IMR-90 (cell line): ENCODE measurements around the gene POU2F1. TPM values are rescaled to one million over a fixed set of nuclear protein-coding genes. Genes with fewer than 3 reads are reported as not detected.

Source experiments
- ATAC-seq: fragments of 200-7000 bp; cut with Tn5 transposase; 2 replicates; pipeline ENCODE4 v1.9.1; 2020; ENCODE audit warnings: low read depth, mild to moderate bottlenecking, moderate library complexity
- BruUV-seq: library from RNA; stranded (reverse); fragments of 400-500 nt; replicated peaks from 2 replicates; lab custom pipeline; 2021; lab: Mats Ljungman, UMichigan
- CTCF ChIA-PET: fragments of 300-600 bp; formaldehyde crosslinking; extraction: SDS; loops from one replicate; lab custom pipeline; 2021; ENCODE audit warnings: antibody characterized with exemption; lab: Yijun Ruan, JAX
- POLR2A ChIA-PET: fragments of 300-600 bp; sonication (Branson Sonifier 250); formaldehyde crosslinking; loops from one replicate; lab custom pipeline; 2022; ENCODE audit warnings: antibody characterized with exemption; ENCODE audit not compliant: unreplicated experiment; lab: Charles Lee
- DNase-seq: peaks from one replicate; pipeline ENCODE4 v3.0.0; 2013
- H2AFZ ChIP-seq: replicated peaks from 2 replicates; pipeline ENCODE3; 2013; ENCODE audit warnings: low read length, mild to moderate bottlenecking; ENCODE audit not compliant: poor library complexity
- H2AK5ac ChIP-seq: 2 replicates; pipeline ENCODE4 v1.6.1; 2013; ENCODE audit warnings: low read depth, low read length, inconsistent platforms
- H2AK9ac ChIP-seq: replicated peaks from 2 replicates; pipeline ENCODE3; 2013; ENCODE audit warnings: mild to moderate bottlenecking, low read depth, low read length, moderate library complexity; ENCODE audit not compliant: poor library complexity
- H2BK120ac ChIP-seq: 2 replicates; pipeline ENCODE4 v1.6.1; 2013; ENCODE audit warnings: low read depth, low read length, inconsistent platforms
- H2BK15ac ChIP-seq: 3 replicates; pipeline ENCODE4 v1.6.1; 2013; ENCODE audit warnings: low read depth, low read length, inconsistent platforms
- H2BK20ac ChIP-seq: 2 replicates; pipeline ENCODE4 v1.6.1; 2013; ENCODE audit warnings: low read depth, mild to moderate bottlenecking, inconsistent platforms, low read length, moderate library complexity
- H2BK5ac ChIP-seq: 2 replicates; pipeline ENCODE4 v1.6.1; 2013; ENCODE audit warnings: mild to moderate bottlenecking, low read depth, low read length, inconsistent platforms; ENCODE audit not compliant: poor library complexity, severe bottlenecking
- H3K14ac ChIP-seq: replicated peaks from 2 replicates; pipeline ENCODE4 v1.6.1; 2013; ENCODE audit warnings: low read depth, low read length, inconsistent platforms
- H3K18ac ChIP-seq: 2 replicates; pipeline ENCODE4 v1.6.1; 2013; ENCODE audit warnings: low read depth, low read length, control low read depth
- H3K23ac ChIP-seq: 2 replicates; pipeline ENCODE4 v1.6.1; 2013; ENCODE audit warnings: low read depth, low read length, inconsistent platforms
- H3K27ac ChIP-seq: 2 replicates; pipeline ENCODE4 v1.5.1; 2013; ENCODE audit warnings: mild to moderate bottlenecking, control low read depth, low read length; ENCODE audit not compliant: insufficient read depth
- H3K27me3 ChIP-seq: 2 replicates; pipeline ENCODE4 v1.6.1; 2013; ENCODE audit warnings: low read length; ENCODE audit not compliant: control insufficient read depth, insufficient read depth
- H3K36me3 ChIP-seq: 2 replicates; pipeline ENCODE4 v1.6.1; 2013; ENCODE audit warnings: low read length, mixed read lengths; ENCODE audit not compliant: control insufficient read depth, insufficient read depth
- H3K4ac ChIP-seq: 2 replicates; pipeline ENCODE4 v1.6.1; 2013; ENCODE audit warnings: low read depth, low read length, inconsistent platforms
- H3K4me1 ChIP-seq: 2 replicates; pipeline ENCODE4 v1.6.1; 2013; ENCODE audit warnings: low read length, mixed read lengths; ENCODE audit not compliant: control insufficient read depth, insufficient read depth
- H3K4me2 ChIP-seq: 2 replicates; pipeline ENCODE4 v1.6.1; 2013; ENCODE audit warnings: low read depth, mild to moderate bottlenecking, control low read depth, low read length, moderate library complexity
- H3K4me3 ChIP-seq: 2 replicates; pipeline ENCODE4 v1.5.1; 2013; ENCODE audit warnings: low read depth, mild to moderate bottlenecking, control low read depth, low read length, moderate library complexity; ENCODE audit not compliant: insufficient read depth
- H3K56ac ChIP-seq: 2 replicates; pipeline ENCODE4 v1.6.1; 2013; ENCODE audit warnings: low read length, inconsistent platforms; ENCODE audit not compliant: insufficient read depth; ENCODE audit errors: extremely low read depth
- H3K79me1 ChIP-seq, 2 experiments: 2 replicates each; pipeline ENCODE4 v1.6.1; 2013; ENCODE audit warnings: low read length in 2 of 2, inconsistent platforms in 1 of 2, low read depth in 1 of 2
- H3K9ac ChIP-seq: 2 replicates; pipeline ENCODE4 v1.6.1; 2013; ENCODE audit warnings: low read depth, low read length, control low read depth
- H3K9me1 ChIP-seq: 2 replicates; pipeline ENCODE4 v1.6.1; 2013; ENCODE audit warnings: low read length, inconsistent platforms; ENCODE audit not compliant: insufficient read depth
- H3K9me3 ChIP-seq: 2 replicates; pipeline ENCODE4 v1.6.1; 2013; ENCODE audit warnings: low read length; ENCODE audit not compliant: control insufficient read depth, insufficient read depth
- H4K20me1 ChIP-seq: 2 replicates; pipeline ENCODE4 v1.6.1; 2013; ENCODE audit warnings: low read length, inconsistent platforms; ENCODE audit not compliant: insufficient read depth
- H4K5ac ChIP-seq: 2 replicates; pipeline ENCODE4 v1.6.1; 2013; ENCODE audit warnings: mild to moderate bottlenecking, low read depth, low read length, control low read depth
- H4K8ac ChIP-seq, 2 experiments: 2 replicates each; pipeline ENCODE4 v1.6.1; 2013; ENCODE audit warnings: low read depth in 2 of 2, low read length in 2 of 2, control low read depth in 1 of 2, inconsistent platforms in 1 of 2
- H4K91ac ChIP-seq: 2 replicates; pipeline ENCODE4 v1.6.1; 2013; ENCODE audit warnings: low read depth, low read length, inconsistent platforms; ENCODE audit not compliant: insufficient read depth
- CEBPB ChIP-seq: IDR thresholded peaks from 2 replicates; pipeline ENCODE4 v1.6.1; 2012; ENCODE audit warnings: low read depth, low read length, improper control_type of control experiment
- CHD1 ChIP-seq: IDR thresholded peaks from 2 replicates; pipeline ENCODE4 v1.6.1; 2012; ENCODE audit warnings: low read depth, low read length, improper control_type of control experiment
- CTCF ChIP-seq: conservative IDR thresholded peaks from 2 replicates; pipeline ENCODE4 v1.5.1; 2012; ENCODE audit warnings: mild to moderate bottlenecking, low read depth, low read length, improper control_type of control experiment
- ELK1 ChIP-seq: fragments of 150-350 bp; IDR thresholded peaks from 2 replicates; pipeline ENCODE4 v1.6.1; 2016; ENCODE audit warnings: low read depth, mild to moderate bottlenecking, low read length, moderate library complexity, borderline replicate concordance
- FOS ChIP-seq: fragments of 150-350 bp; IDR thresholded peaks from 2 replicates; pipeline ENCODE4 v1.6.1; 2016; ENCODE audit warnings: low read depth, low read length
- MAFK ChIP-seq: IDR thresholded peaks from 2 replicates; pipeline ENCODE4 v1.6.1; 2012; ENCODE audit warnings: low read depth, low read length, improper control_type of control experiment
- NFE2L2 ChIP-seq: fragments of 150-350 bp; IDR thresholded peaks from 2 replicates; pipeline ENCODE4 v1.6.1; 2016; ENCODE audit warnings: low read depth, mild to moderate bottlenecking, low read length
- POLR2A ChIP-seq: IDR thresholded peaks from 2 replicates; pipeline ENCODE4 v1.6.1; 2012; ENCODE audit warnings: mild to moderate bottlenecking, low read depth, low read length
- RCOR1 ChIP-seq: IDR thresholded peaks from 2 replicates; pipeline ENCODE4 v1.6.1; 2012; ENCODE audit warnings: mild to moderate bottlenecking, low read length, improper control_type of control experiment; ENCODE audit not compliant: insufficient replicate concordance
- RFX5 ChIP-seq: IDR thresholded peaks from 2 replicates; pipeline ENCODE4 v1.8.0; 2012; ENCODE audit warnings: low read depth, mild to moderate bottlenecking, low read length, moderate library complexity
- SMC3 ChIP-seq: fragments of 150-350 bp; IDR thresholded peaks from 2 replicates; pipeline ENCODE4 v1.6.1; 2016; ENCODE audit warnings: low read depth, mild to moderate bottlenecking, antibody characterized with exemption, low read length, moderate library complexity
- USF2 ChIP-seq: fragments of 150-350 bp; IDR thresholded peaks from 2 replicates; pipeline ENCODE4 v1.6.1; 2017; ENCODE audit warnings: mild to moderate bottlenecking, antibody characterized with exemption, low read length, low read depth
- WGBS, 2 experiments: methylation state at CpG; one replicate each; pipeline versions ENCODE4 v1.1.5 to v1.1.7; 2013; ENCODE audit warnings: missing lambda C conversion rate in 2 of 2; ENCODE audit not compliant: insufficient read length in 1 of 2; ENCODE audit errors: extremely low coverage in 2 of 2; 5-methylcytosine and 5-hydroxymethylcytosine counted together
- dilution Hi-C: fragments of 300-500 bp; cut with HindIII; formaldehyde crosslinking; loops from one replicate; pipeline ENCODE4 v1.14.3; 2018; ENCODE audit warnings: low sequenced_read_pairs; ENCODE audit not compliant: unreplicated experiment
- in situ Hi-C: fragments of 300-500 bp; cut with MboI; formaldehyde crosslinking; loops from 3 replicates; pipeline ENCODE4 v1.14.3; 2019; ENCODE audit warnings: low sequenced_read_pairs, inconsistent platforms, mixed read lengths
- intact Hi-C: fragments of 100-400 bp; cut with micrococcal nuclease; formaldehyde crosslinking; loops from 2 replicates; pipeline ENCODE4 v1.10.0; 2022
- polyA plus RNA-seq, 3 experiments: library from polyadenylated mRNA; depleted of rRNA; stranded (reverse); fragments of >200 nt; gene quantifications; 2 replicates each; pipeline ENCODE4 v1.2.3, GENCODE V29; 2012; ENCODE audit warnings: low replicate concordance in 1 of 3
- total RNA-seq: library from RNA; depleted of rRNA; stranded (reverse); fragments of >200 nt; gene quantifications from 2 replicates; pipeline ENCODE4 v1.2.3, GENCODE V29; 2012

Gene POU2F1
- total and polyA plus RNA-seq, 2 of the 4 experiments (the other 2 are of a cell fraction) = 1.2 to 3.4 TPM

- H3K4me1 ChIP-seq = no peaks in the 10 kb centered on the region
- intact Hi-C loops (no loop called here), dilution Hi-C loops (loop anchor here (25.0 kb wide), 1 partner anchor 172 kb away; no protein-coding TSS in a partner anchor), in situ Hi-C loops (no loop called here)
- TF ChIP-seq RFX5 = no peak
- TF ChIP-seq POLR2A = no peak
- no peak for TF ChIP-seq USF2
- TF ChIP-seq ELK1 = no peak
- no peak for TF ChIP-seq MAFK
- no peak for TF ChIP-seq CEBPB
- TF ChIP-seq RCOR1 = no peak
- no peak for TF ChIP-seq CTCF
- TF ChIP-seq NFE2L2 = no peak
- no peak for TF ChIP-seq CHD1
- TF ChIP-seq SMC3 = no peak
- TF ChIP-seq FOS = no peak
- no peaks in the 10 kb centered on the region for H3K36me3 ChIP-seq
- H3K4me3 ChIP-seq = no peak overlapping the region
- no peaks in the 10 kb centered on the region for H3K79me1 ChIP-seq
- no peak overlapping the region for H3K23ac ChIP-seq
- no peaks in the 10 kb centered on the region for H3K9me3 ChIP-seq
- no peak overlapping the region for H3K14ac ChIP-seq
- H3K4me2 ChIP-seq = no peak overlapping the region
- no peak overlapping the region for H4K5ac ChIP-seq
- peaks cover 10% of the 10 kb centered on the region; the same call in 1 of the 2 replicates for H3K27me3 ChIP-seq
- BruUV-seq = no TSS peak
- no peak overlapping the region for H3K9ac ChIP-seq
- H2AK9ac ChIP-seq = no peak overlapping the region
- no peak overlapping the region for H2AFZ ChIP-seq
- POLR2A ChIA-PET = no interaction called here
- no peak overlapping the region for H3K27ac ChIP-seq
- no peak overlapping the region for H4K8ac ChIP-seq
- CTCF ChIA-PET = interaction anchor here (1.0 kb wide), 1 partner anchor 32 kb away, joined by 3 read pairs; no protein-coding TSS in a partner anchor
- no peak overlapping the region for H3K4ac ChIP-seq
- DNase-seq = no peak
- no peak overlapping the region for H4K91ac ChIP-seq
- no peak overlapping the region for H3K18ac ChIP-seq
- no peaks in the 10 kb centered on the region for H4K20me1 ChIP-seq
- no peaks in the 10 kb centered on the region for H3K9me1 ChIP-seq
- no peak overlapping the region for H2BK15ac ChIP-seq
- ATAC-seq = no peak
- no peak overlapping the region for H2BK20ac ChIP-seq
- H2BK5ac ChIP-seq = no peak overlapping the region
- H2AK5ac ChIP-seq = no peak overlapping the region
- no peak overlapping the region for H2BK120ac ChIP-seq
- WGBS, 2 experiments = 73% methylated on average over 2 of the region's 6 CpGs; no CpG with 5 or more reads in 1 of the 2 experiments
- H3K56ac ChIP-seq = no peak overlapping the region
These were observed 213.2 kb downstream of the POU2F1 start for GRCh38 chr1:167433884-167434283.
